ENCODE measurements around the gene DMTF1. TPM values are rescaled to one million over a fixed set of nuclear protein-coding genes. Genes with fewer than 3 reads are reported as not detected.
"Not testable (repeated sequence)": the region's sequence is repeated elsewhere in the genome, so short reads cannot be mapped to it uniquely, and the experiment has no call there.

Gene DMTF1
- total and polyA plus RNA-seq, 9 donors, result 63.8 to 111 (median 79.0) TPM

- H3K9me3 ChIP-seq (replicated peaks; ENCODE audit: control insufficient read depth, low read depth, low read length), result no peaks in the 10 kb centered on the region
- DNase-seq, result no peak
- no peak overlapping the region for H3K27ac ChIP-seq (ENCODE audit: low read length)
- H3K27me3 ChIP-seq (ENCODE audit: control insufficient read depth, insufficient read depth, low read length), result no peaks in the 10 kb centered on the region
- WGBS (ENCODE audit: insufficient coverage), result 83% methylated on average over 1 of the region's 2 CpGs
- peaks cover 48% of the 10 kb centered on the region for H3K36me3 ChIP-seq (ENCODE audit: control insufficient read depth, insufficient read depth, low read length)
- no peaks in the 10 kb centered on the region for H3K4me1 ChIP-seq (ENCODE audit: control insufficient read depth, insufficient read depth, low read length)
- H3K4me3 ChIP-seq (ENCODE audit: low read length), result no peak overlapping the region
Measured at GRCh38 chr7:87188930-87189329, 36.7 kb downstream of the DMTF1 start.

DNA sequence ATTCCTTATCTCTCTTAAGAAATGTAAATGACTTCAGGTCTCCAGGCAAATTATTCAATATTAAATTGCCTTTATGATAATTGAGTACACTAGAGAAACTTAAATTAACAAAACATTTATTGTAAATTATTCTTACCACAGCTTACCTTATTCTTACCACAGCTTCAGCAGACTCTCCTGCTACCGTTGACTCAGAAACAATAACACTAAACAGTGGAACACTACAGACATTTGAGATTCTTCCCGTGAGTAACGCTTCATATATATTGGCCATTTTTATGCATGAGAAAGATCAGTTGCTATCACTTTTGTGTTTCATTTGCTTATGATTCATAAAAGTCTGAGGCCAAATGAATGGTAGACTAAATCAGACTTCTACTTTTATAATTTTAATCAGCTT lies 38.5 kb downstream of the DMTF1 start:
- H3K27me3 ChIP-seq (ENCODE audit: control insufficient read depth, insufficient read depth, low read length), result no peaks in the 10 kb centered on the region
- no peaks in the 10 kb centered on the region for H3K4me1 ChIP-seq (ENCODE audit: control insufficient read depth, insufficient read depth, low read length)
- WGBS (ENCODE audit: insufficient coverage), result no CpG with 5 or more reads among the region's 3 CpGs
- no peaks in the 10 kb centered on the region for H3K9me3 ChIP-seq (replicated peaks; ENCODE audit: control insufficient read depth, low read depth, low read length)
- H3K27ac ChIP-seq (ENCODE audit: low read length), result no peak overlapping the region
- no peak overlapping the region for H3K4me3 ChIP-seq (ENCODE audit: low read length)
- DNase-seq, result no peak
- peaks cover 44% of the 10 kb centered on the region for H3K36me3 ChIP-seq (ENCODE audit: control insufficient read depth, insufficient read depth, low read length)

DNA sequence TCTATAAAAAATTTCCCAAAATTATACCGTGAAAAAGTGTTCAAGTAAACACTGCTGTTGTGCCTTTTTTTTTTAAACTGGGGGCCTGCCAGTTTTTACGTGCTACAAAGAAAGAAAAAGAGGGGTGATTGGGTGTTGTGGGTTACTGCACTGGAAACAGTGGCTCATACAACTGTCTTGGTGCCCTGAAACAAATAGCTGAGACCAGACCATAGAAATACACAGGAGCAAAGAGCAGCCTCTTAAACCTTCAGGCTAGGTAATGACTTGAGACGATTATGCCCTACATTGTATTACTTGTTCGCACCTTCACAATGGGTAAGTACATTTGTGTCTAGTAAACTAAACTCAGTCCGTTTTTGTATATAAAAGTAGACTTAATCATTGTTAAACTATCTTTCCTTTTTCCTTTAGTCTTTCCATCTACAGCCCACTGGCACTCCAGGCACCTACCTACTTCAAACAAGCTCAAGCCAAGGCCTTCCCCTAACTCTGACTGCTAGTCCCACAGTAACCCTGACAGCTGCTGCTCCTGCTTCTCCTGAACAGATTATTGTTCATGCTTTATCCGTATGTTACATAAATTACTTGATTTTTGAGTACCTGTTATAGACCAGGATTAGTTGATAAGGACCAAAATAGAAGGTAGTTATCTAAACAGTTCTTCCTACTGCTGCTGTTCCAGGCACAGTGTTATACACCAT lies 40.7 kb downstream of the DMTF1 start:
- DNase-seq, result no peak
- Histone ChIP-seq H3K9me3 (replicated peaks; ENCODE audit: control insufficient read depth, low read depth, low read length) (no peaks in the 10 kb centered on the region), H3K27me3 (ENCODE audit: control insufficient read depth, insufficient read depth, low read length) (no peaks in the 10 kb centered on the region), H3K27ac (ENCODE audit: low read length) (no peak overlapping the region), H3K36me3 (ENCODE audit: control insufficient read depth, insufficient read depth, low read length) (peaks cover 37% of the 10 kb centered on the region), H3K4me1 (ENCODE audit: control insufficient read depth, insufficient read depth, low read length) (no peaks in the 10 kb centered on the region), H3K4me3 (ENCODE audit: low read length) (no peak overlapping the region)
- 80% methylated on average over 1 of the region's 6 CpGs for WGBS (ENCODE audit: insufficient coverage)

GRCh38 chr7:87193912-87194311 lies 41.7 kb downstream of the DMTF1 start:
- no CpG with 5 or more reads among the region's 1 CpG for WGBS (ENCODE audit: insufficient coverage)
- Histone ChIP-seq H3K9me3 (replicated peaks; ENCODE audit: control insufficient read depth, low read depth, low read length) (no peaks in the 10 kb centered on the region), H3K4me3 (ENCODE audit: low read length) (no peak overlapping the region), H3K27me3 (ENCODE audit: control insufficient read depth, insufficient read depth, low read length) (no peaks in the 10 kb centered on the region), H3K27ac (ENCODE audit: low read length) (no peak overlapping the region), H3K4me1 (ENCODE audit: control insufficient read depth, insufficient read depth, low read length) (no peaks in the 10 kb centered on the region), H3K36me3 (ENCODE audit: control insufficient read depth, insufficient read depth, low read length) (peaks cover 31% of the 10 kb centered on the region)
- DNase-seq, result no peak

- no peak overlapping the region for H3K4me3 ChIP-seq (ENCODE audit: low read length)
- no peaks in the 10 kb centered on the region for H3K9me3 ChIP-seq (replicated peaks; ENCODE audit: control insufficient read depth, low read depth, low read length)
- H3K36me3 ChIP-seq (ENCODE audit: control insufficient read depth, insufficient read depth, low read length), result peaks cover 23% of the 10 kb centered on the region
- no peaks in the 10 kb centered on the region for H3K4me1 ChIP-seq (ENCODE audit: control insufficient read depth, insufficient read depth, low read length)
- no peak overlapping the region for H3K27ac ChIP-seq (ENCODE audit: low read length)
- 100% methylated on average over 1 of the region's 1 CpG for WGBS (ENCODE audit: insufficient coverage)
- no peaks in the 10 kb centered on the region for H3K27me3 ChIP-seq (ENCODE audit: control insufficient read depth, insufficient read depth, low read length)
- peak; percentile 25 for DNase-seq
Measured at GRCh38 chr7:87199241-87199640, 47.0 kb downstream of the DMTF1 start.

GRCh38 chr7:87199700-87200450 lies 47.6 kb downstream of the DMTF1 start:
- Histone ChIP-seq H3K4me1 (ENCODE audit: control insufficient read depth, insufficient read depth, low read length) (no peaks in the 10 kb centered on the region), H3K4me3 (ENCODE audit: low read length) (no peak overlapping the region), H3K27ac (ENCODE audit: low read length) (no peak overlapping the region), H3K27me3 (ENCODE audit: control insufficient read depth, insufficient read depth, low read length) (no peaks in the 10 kb centered on the region), H3K36me3 (ENCODE audit: control insufficient read depth, insufficient read depth, low read length) (peaks cover 23% of the 10 kb centered on the region), H3K9me3 (replicated peaks; ENCODE audit: control insufficient read depth, low read depth, low read length) (peaks cover 3% of the 10 kb centered on the region)
- DNase-seq, result no peak
- 95% methylated on average over 4 of the region's 6 CpGs for WGBS (ENCODE audit: insufficient coverage)

DNA sequence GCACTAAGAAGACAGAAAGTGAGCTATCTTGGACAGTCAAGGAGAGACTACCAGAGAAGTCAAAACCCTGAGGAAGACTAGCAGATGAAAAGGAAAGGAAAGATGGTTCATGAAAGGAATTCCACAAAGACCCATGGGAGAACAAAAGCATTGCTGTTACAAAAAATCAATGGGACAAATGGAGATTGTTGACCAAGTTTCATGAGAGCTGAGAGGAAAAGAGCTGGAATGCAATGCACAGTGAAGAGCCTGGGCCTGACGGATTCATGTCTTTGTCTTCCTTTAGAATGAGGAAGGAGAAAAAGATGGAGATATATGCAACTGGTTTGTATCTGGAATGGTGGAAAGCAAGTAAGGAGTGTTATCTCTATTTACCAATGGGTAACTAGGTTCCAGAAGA lies 50.0 kb downstream of the DMTF1 start:
- Histone ChIP-seq H3K27me3 (ENCODE audit: control insufficient read depth, insufficient read depth, low read length) (no peaks in the 10 kb centered on the region), H3K9me3 (replicated peaks; ENCODE audit: control insufficient read depth, low read depth, low read length) (peaks cover 24% of the 10 kb centered on the region), H3K4me1 (ENCODE audit: control insufficient read depth, insufficient read depth, low read length) (no peaks in the 10 kb centered on the region), H3K4me3 (ENCODE audit: low read length) (no peak overlapping the region), H3K27ac (ENCODE audit: low read length) (no peak overlapping the region), H3K36me3 (ENCODE audit: control insufficient read depth, insufficient read depth, low read length) (peaks cover 16% of the 10 kb centered on the region)
- no peak for DNase-seq
- 100% methylated on average over 1 of the region's 1 CpG for WGBS (ENCODE audit: insufficient coverage)

DNA sequence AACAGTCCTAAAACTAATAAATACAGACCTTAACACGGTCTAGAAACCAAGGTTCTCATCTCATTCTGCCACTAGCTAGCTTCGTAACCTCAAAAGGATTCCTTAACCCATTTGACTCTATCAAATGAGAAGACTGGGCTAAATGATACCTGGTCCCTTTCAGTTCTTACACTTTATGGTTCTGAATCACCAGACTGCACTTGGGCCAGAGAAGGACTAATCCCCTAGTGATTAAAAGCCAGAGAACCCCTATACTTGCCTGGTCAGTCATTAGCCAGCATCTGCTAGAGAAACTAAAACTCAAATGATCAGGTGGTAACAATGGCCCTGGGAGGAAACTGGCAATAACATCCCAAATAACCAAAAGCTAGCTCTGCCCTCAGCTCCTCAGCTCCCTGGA lies 50.5 kb downstream of the DMTF1 start:
- H3K27ac ChIP-seq (ENCODE audit: low read length), result no peak overlapping the region

GRCh38 chr7:87203929-87204328 lies 51.7 kb downstream of the DMTF1 start:
- H3K27ac ChIP-seq (ENCODE audit: low read length); H3K4me3 ChIP-seq (ENCODE audit: low read length); DNase-seq; H3K27me3 ChIP-seq (ENCODE audit: control insufficient read depth, insufficient read depth, low read length); H3K4me1 ChIP-seq (ENCODE audit: control insufficient read depth, insufficient read depth, low read length): not testable (repeated sequence)
- H3K36me3 ChIP-seq (ENCODE audit: control insufficient read depth, insufficient read depth, low read length), result peaks cover 14% of the 10 kb centered on the region
- WGBS (ENCODE audit: insufficient coverage), result 100% methylated on average over 1 of the region's 4 CpGs
- peaks cover 24% of the 10 kb centered on the region for H3K9me3 ChIP-seq (replicated peaks; ENCODE audit: control insufficient read depth, low read depth, low read length)

More for the DNA sequence above, 50.5 kb downstream of the DMTF1 start:
- no peaks in the 10 kb centered on the region for H3K4me1 ChIP-seq (ENCODE audit: control insufficient read depth, insufficient read depth, low read length)
- H3K4me3 ChIP-seq (ENCODE audit: low read length), result no peak overlapping the region
- H3K36me3 ChIP-seq (ENCODE audit: control insufficient read depth, insufficient read depth, low read length), result peaks cover 15% of the 10 kb centered on the region
- WGBS (ENCODE audit: insufficient coverage), result no CpG with 5 or more reads among the region's 2 CpGs
- no peaks in the 10 kb centered on the region for H3K27me3 ChIP-seq (ENCODE audit: control insufficient read depth, insufficient read depth, low read length)
- peaks cover 24% of the 10 kb centered on the region for H3K9me3 ChIP-seq (replicated peaks; ENCODE audit: control insufficient read depth, low read depth, low read length)
- no peak for DNase-seq

- Histone ChIP-seq H3K9me3 (replicated peaks; ENCODE audit: control insufficient read depth, low read depth, low read length) (peaks cover 24% of the 10 kb centered on the region), H3K4me1 (ENCODE audit: control insufficient read depth, insufficient read depth, low read length) (no peaks in the 10 kb centered on the region), H3K27me3 (ENCODE audit: control insufficient read depth, insufficient read depth, low read length) (no peaks in the 10 kb centered on the region), H3K27ac (ENCODE audit: low read length) (no peak overlapping the region), H3K36me3 (ENCODE audit: control insufficient read depth, insufficient read depth, low read length) (peaks cover 12% of the 10 kb centered on the region), H3K4me3 (ENCODE audit: low read length) (no peak overlapping the region)
- 88% methylated on average over 2 of the region's 3 CpGs for WGBS (ENCODE audit: insufficient coverage)
- DNase-seq, result no peak
Measured at GRCh38 chr7:87204933-87205332, 52.7 kb downstream of the DMTF1 start.
